Calu3 (cell line): Measurements from ENCODE around the gene PTPRG. TPM values are rescaled to one million over a fixed set of nuclear protein-coding genes. Genes with fewer than 3 reads are reported as not detected.

Source experiments
- BruUV-seq: library from RNA; stranded (reverse); fragments of 400-500 nt; replicated peaks from 2 replicates; lab custom pipeline; 2021; lab: Mats Ljungman, UMichigan
- CTCF ChIA-PET: fragments of 300-600 bp; sonication (Branson Sonifier 250); formaldehyde crosslinking; loops from one replicate; lab custom pipeline; 2022; ENCODE audit warnings: antibody characterized with exemption; lab: Charles Lee
- DNase-seq: peaks from one replicate; pipeline ENCODE4 v3.0.0; 2022
- H3K27ac Mint-ChIP-seq: one replicate; pipeline ENCODE4 v1.8.0; 2022; ENCODE audit warnings: mixed read lengths; ENCODE audit not compliant: unreplicated experiment
- H3K27me3 Mint-ChIP-seq: one replicate; pipeline ENCODE4 v1.8.0; 2022; ENCODE audit warnings: mixed read lengths; ENCODE audit not compliant: unreplicated experiment
- H3K36me3 Mint-ChIP-seq: one replicate; pipeline ENCODE4 v1.8.0; 2022; ENCODE audit warnings: mild to moderate bottlenecking, moderate library complexity, mixed read lengths; ENCODE audit not compliant: insufficient read depth, unreplicated experiment
- H3K4me1 Mint-ChIP-seq: one replicate; pipeline ENCODE4 v1.8.0; 2022; ENCODE audit warnings: mild to moderate bottlenecking, low read depth, mixed read lengths; ENCODE audit not compliant: unreplicated experiment
- H3K4me3 Mint-ChIP-seq: one replicate; pipeline ENCODE4 v1.8.0; 2022; ENCODE audit warnings: mild to moderate bottlenecking, low read depth, moderate library complexity, mixed read lengths; ENCODE audit not compliant: unreplicated experiment
- H3K9me3 Mint-ChIP-seq: one replicate; pipeline ENCODE4 v1.8.0; 2022; ENCODE audit warnings: low read depth, mixed read lengths; ENCODE audit not compliant: unreplicated experiment
- CTCF ChIP-seq: fragments of 200-600 bp; IDR thresholded peaks from one replicate; pipeline ENCODE4 v1.8.0; 2022; ENCODE audit warnings: antibody characterized with exemption; ENCODE audit not compliant: unreplicated experiment
- intact Hi-C: fragments of 100-400 bp; cut with micrococcal nuclease; formaldehyde crosslinking; loops from one replicate; pipeline ENCODE4 v1.10.0; 2022; ENCODE audit not compliant: unreplicated experiment
- total RNA-seq: library from RNA; stranded (reverse); gene quantifications from 2 replicates; pipeline ENCODE4 v1.2.3, GENCODE V29; 2022

PTPRG gene
- total RNA-seq, 1 experiment from 2014 or later: 0.35 TPM

DNA sequence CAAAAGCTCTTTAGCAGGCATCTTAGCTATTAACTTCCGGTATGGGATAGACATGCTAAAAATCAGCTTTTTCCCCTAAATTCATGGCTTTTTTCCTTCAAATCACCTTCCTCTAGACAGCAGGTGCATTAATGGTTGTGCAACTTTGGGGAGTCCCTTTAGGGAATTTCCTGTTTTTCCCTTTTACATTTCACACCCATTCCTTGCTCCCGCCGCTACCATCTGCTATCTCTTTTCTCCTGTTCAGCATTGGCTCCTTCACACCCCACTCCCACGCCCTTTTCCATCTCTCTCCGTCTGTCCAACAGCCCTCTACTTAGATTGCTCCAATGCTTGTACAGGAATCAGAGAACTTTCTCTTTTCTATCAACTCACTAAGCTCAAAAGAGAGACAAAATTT is 768.6 kb downstream of the PTPRG start:
- H3K27me3 Mint-ChIP-seq: no peaks in the 10 kb centered on the region
- intact Hi-C loops: no loop called here
- no peaks in the 10 kb centered on the region for H3K36me3 Mint-ChIP-seq
- H3K9me3 Mint-ChIP-seq: no peaks in the 10 kb centered on the region
- BruUV-seq: no TSS peak
- no peak overlapping the region for H3K4me3 Mint-ChIP-seq
- H3K27ac Mint-ChIP-seq: no peak overlapping the region
- CTCF ChIA-PET: no interaction called here
- no peak for DNase-seq
- H3K4me1 Mint-ChIP-seq: no peaks in the 10 kb centered on the region
- TF ChIP-seq CTCF: no peak

- H3K27me3 Mint-ChIP-seq: no peaks in the 10 kb centered on the region
These were observed 770.6 kb downstream of the PTPRG start for GRCh38 chr3:62332017-62332416.

DNA sequence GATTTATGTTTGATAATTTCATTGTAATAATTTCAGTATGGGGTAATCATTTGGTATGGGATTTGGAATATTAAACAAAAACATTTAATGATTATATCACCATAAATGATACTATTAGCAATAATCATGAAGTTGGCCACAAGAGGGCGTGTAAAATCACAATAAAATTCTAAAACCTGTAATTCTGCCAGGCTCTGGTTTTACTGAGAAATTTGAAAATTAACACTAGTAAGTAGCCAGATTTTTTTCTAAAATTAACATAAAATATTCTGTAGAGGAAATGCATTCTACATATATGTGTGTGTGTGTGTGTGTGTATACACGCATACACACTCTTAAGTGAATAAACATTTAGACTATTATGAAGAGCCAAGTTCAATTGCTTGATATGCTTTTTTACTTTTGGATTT is 771.5 kb downstream of the PTPRG start:
- peak; percentile 12 for TF ChIP-seq CTCF
- H3K4me1 Mint-ChIP-seq: no peaks in the 10 kb centered on the region
- BruUV-seq: no TSS peak
- no peaks in the 10 kb centered on the region for H3K9me3 Mint-ChIP-seq
- CTCF ChIA-PET: no interaction called here
- H3K36me3 Mint-ChIP-seq: no peaks in the 10 kb centered on the region
- peak; percentile 14 for DNase-seq
- intact Hi-C loops: loop anchor here (1.0 to 2.0 kb wide), 2 partner anchors 132 to 225 kb away; no protein-coding TSS in a partner anchor
- no peaks in the 10 kb centered on the region for H3K27me3 Mint-ChIP-seq
- H3K27ac Mint-ChIP-seq: no peak overlapping the region
- no peak overlapping the region for H3K4me3 Mint-ChIP-seq

More at GRCh38 chr3:62332017-62332416, 770.6 kb downstream of the PTPRG start:
- Mint-ChIP-seq H3K4me1 (no peaks in the 10 kb centered on the region), H3K36me3 (no peaks in the 10 kb centered on the region), H3K4me3 (no peak overlapping the region), H3K27ac (no peak overlapping the region), H3K9me3 (no peaks in the 10 kb centered on the region)
- CTCF ChIA-PET: no interaction called here
- no TSS peak for BruUV-seq
- no peak for TF ChIP-seq CTCF
- DNase-seq: no peak
- intact Hi-C loops: loop anchor here (1.0 to 2.0 kb wide), 2 partner anchors 131 to 226 kb away; no protein-coding TSS in a partner anchor

GRCh38 chr3:62335196-62335595 is 773.8 kb downstream of the PTPRG start:
- Mint-ChIP-seq H3K27ac (no peak overlapping the region), H3K27me3 (no peaks in the 10 kb centered on the region), H3K9me3 (no peaks in the 10 kb centered on the region), H3K36me3 (no peaks in the 10 kb centered on the region), H3K4me1 (no peaks in the 10 kb centered on the region), H3K4me3 (no peak overlapping the region)
- DNase-seq: no peak
- intact Hi-C loops: no loop called here
- BruUV-seq: no TSS peak
- no peak for TF ChIP-seq CTCF
- CTCF ChIA-PET: interaction anchor here (0.6 kb wide), 1 partner anchor 225 kb away, joined by 4 read pairs; no protein-coding TSS in a partner anchor
